Measurements from ENCODE around the gene NEDD4L.

Gene NEDD4L

DNA sequence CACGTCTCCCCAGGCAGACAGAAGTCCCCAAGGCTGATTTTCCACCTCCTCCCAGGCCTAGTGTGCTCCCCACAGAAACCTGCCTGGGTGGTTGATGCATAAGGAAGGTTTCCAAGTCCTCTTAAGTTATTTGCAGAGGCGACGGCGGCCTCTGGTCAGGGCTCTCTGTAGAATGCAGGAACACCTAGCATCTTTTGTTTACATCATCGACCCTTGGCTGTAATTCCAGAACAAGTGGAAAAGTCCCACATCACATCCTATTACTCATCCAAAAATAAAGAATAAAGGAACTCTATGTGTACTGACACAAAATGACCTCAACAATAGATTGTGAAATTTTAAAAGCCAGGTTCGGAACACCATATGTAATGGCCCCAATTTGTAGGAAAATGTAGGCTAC is 373.7 kb downstream of the NEDD4L start:
- DNase-seq: no peak
- H3K27me3 ChIP-seq: no peaks in the 10 kb centered on the region
- no peaks in the 10 kb centered on the region for H3K36me3 ChIP-seq
- H3K4me1 ChIP-seq: no peaks in the 10 kb centered on the region
- no peak overlapping the region for H3K4me3 ChIP-seq (ENCODE audit: low read depth, low read length)
- no peaks in the 10 kb centered on the region for H3K9me3 ChIP-seq
- TF ChIP-seq, protein P1, sequence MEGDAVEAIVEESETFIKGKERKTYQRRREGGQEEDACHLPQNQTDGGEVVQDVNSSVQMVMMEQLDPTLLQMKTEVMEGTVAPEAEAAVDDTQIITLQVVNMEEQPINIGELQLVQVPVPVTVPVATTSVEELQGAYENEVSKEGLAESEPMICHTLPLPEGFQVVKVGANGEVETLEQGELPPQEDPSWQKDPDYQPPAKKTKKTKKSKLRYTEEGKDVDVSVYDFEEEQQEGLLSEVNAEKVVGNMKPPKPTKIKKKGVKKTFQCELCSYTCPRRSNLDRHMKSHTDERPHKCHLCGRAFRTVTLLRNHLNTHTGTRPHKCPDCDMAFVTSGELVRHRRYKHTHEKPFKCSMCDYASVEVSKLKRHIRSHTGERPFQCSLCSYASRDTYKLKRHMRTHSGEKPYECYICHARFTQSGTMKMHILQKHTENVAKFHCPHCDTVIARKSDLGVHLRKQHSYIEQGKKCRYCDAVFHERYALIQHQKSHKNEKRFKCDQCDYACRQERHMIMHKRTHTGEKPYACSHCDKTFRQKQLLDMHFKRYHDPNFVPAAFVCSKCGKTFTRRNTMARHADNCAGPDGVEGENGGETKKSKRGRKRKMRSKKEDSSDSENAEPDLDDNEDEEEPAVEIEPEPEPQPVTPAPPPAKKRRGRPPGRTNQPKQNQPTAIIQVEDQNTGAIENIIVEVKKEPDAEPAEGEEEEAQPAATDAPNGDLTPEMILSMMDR (IDR thresholded peaks at IDR 0.05; ENCODE audit: low read depth, low read length): no peak

DNA sequence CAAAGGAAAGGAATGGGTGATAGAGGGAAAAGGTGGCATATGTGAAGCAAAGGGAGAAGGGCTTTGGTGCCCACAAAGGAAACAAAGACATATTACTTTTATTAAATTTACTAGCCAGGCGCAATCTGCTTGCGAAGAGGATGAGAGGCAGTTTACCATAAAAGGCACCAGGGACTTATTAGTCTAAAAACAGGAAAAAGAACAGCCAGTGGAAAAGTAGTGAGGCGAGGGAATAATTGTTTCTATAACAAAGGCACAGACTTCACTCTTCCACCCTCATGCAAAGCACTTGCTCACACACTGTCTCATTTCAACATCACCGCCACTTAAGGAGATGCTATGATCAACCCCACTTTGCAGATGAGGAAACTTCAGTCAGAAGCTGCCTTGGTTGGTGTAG is 374.3 kb downstream of the NEDD4L start:
- Histone ChIP-seq H3K27me3 (no peaks in the 10 kb centered on the region), H3K36me3 (no peaks in the 10 kb centered on the region), H3K9me3 (no peaks in the 10 kb centered on the region), H3K4me3 (ENCODE audit: low read depth, low read length) (no peak overlapping the region), H3K4me1 (no peaks in the 10 kb centered on the region)
- TF ChIP-seq, protein P1 (IDR thresholded peaks at IDR 0.05; ENCODE audit: low read depth, low read length): no peak
- DNase-seq: no peak

DNA sequence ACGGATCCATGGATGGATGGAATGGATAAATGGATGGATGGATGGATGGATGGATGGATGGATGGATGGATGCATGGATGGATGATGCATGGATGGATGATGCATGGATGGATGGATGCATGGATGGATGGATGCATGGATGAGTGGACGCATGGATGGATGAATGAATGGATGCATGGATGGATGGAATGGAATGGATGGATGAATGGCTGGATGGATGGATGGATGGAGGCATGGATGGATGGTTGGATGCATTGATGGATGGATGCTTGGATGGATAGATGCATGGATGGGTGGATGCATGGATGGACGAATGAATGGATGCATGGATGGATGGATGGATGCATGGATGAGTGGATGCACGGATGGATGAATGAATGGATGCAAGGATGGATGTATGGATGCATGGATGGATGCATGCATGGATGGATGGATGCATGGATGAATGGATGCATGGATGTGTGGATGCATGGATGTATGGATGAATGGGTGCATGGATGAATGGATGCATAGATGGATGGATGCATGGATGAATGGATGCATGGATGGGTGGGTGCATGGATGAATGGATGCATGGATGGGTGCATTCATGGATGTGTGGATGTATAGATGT is 375.7 kb downstream of the NEDD4L start:
- no peak for DNase-seq
- Histone ChIP-seq H3K4me3 (ENCODE audit: low read depth, low read length) (no peak overlapping the region), H3K36me3 (no peaks in the 10 kb centered on the region), H3K27me3 (no peaks in the 10 kb centered on the region), H3K4me1 (no peaks in the 10 kb centered on the region), H3K9me3 (no peaks in the 10 kb centered on the region)
- TF ChIP-seq, protein P1 (IDR thresholded peaks at IDR 0.05; ENCODE audit: low read depth, low read length): no peak

DNA sequence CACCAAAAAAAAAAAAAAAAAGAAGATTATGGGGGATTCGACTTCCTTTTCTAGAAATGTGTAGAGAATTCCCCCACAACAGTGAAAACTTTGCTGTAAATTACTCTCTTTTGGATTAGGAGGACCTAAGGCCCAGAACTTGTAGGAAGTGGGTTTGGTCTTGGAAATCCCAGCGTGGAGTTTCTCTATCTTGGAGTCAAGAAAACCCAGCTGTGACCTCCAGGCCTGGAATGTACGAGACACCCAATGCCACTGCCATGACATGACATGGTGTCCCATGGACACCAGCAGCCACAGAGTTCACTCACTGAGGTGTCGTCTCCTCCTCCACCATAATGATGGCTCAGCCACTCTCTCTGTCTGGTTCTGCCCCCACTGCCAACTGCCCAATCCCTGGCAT is 382.6 kb downstream of the NEDD4L start:
- no peaks in the 10 kb centered on the region for H3K4me1 ChIP-seq
- H3K4me3 ChIP-seq (ENCODE audit: low read depth, low read length): no peak overlapping the region
- H3K27me3 ChIP-seq: no peaks in the 10 kb centered on the region
- no peak for DNase-seq
- no peaks in the 10 kb centered on the region for H3K9me3 ChIP-seq
- TF ChIP-seq, protein P1 (IDR thresholded peaks at IDR 0.05; ENCODE audit: low read depth, low read length): no peak
- no peaks in the 10 kb centered on the region for H3K36me3 ChIP-seq

DNA sequence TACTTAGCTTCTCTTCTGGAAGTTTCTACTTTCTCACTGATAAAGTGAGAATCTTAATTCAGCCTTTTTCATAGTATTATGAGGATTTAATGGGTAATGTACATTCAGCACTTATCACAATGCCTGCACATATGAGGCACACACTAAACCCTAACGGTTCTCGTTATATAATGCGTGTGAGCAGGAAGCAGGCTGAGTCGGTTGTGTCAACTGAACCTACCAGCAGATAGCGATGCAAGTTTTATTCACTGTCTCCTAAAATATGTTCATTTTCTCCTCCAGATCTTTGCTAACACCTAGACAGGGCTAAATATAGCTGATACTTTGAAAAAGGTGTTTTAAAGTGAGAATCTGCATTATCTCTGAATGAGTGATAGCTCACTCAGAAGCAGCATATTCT is 383.3 kb downstream of the NEDD4L start:
- TF ChIP-seq, protein P1 (IDR thresholded peaks at IDR 0.05; ENCODE audit: low read depth, low read length): no peak
- no peak for DNase-seq
- Histone ChIP-seq H3K9me3 (no peaks in the 10 kb centered on the region), H3K4me1 (no peaks in the 10 kb centered on the region), H3K36me3 (no peaks in the 10 kb centered on the region), H3K27me3 (no peaks in the 10 kb centered on the region), H3K4me3 (ENCODE audit: low read depth, low read length) (no peak overlapping the region)

DNA sequence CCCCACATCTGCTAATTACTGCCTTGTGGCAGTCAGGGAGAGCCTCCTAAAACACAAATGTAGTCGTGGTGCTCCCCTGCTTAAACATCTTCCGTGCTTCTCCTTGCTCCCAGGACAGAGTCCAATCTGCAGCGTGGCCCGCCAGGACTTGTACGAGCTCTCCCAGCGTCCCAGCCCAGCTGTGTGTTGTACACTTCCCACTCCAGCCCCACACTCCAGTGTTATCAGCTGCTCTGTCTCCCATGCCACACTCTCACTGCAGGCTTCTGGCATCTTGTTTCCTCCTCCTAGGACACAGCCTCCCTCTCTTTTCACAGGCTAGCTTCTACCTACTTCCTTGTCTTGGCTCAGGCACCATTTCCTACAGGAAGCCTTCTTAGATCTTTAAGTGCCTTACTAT is 385.4 kb downstream of the NEDD4L start:
- TF ChIP-seq, protein P1 (IDR thresholded peaks at IDR 0.05; ENCODE audit: low read depth, low read length): no peak
- Histone ChIP-seq H3K27me3 (no peaks in the 10 kb centered on the region), H3K36me3 (no peaks in the 10 kb centered on the region), H3K9me3 (no peaks in the 10 kb centered on the region), H3K4me3 (ENCODE audit: low read depth, low read length) (no peak overlapping the region), H3K4me1 (no peaks in the 10 kb centered on the region)
- no peak for DNase-seq
